Lung (tissue), 12 donors: ENCODE data around the gene OPCML. TPM values are rescaled to one million over a fixed set of nuclear protein-coding genes. Genes with fewer than 3 reads are reported as not detected.
A peak's percentile ranks its signal among the peaks of the same experiment; 100 is the strongest.

ENCODE experiments used
- ATAC-seq: fragments of 200-7000 bp; cut with Tn5 transposase; one replicate; pipeline ENCODE4 v1.9.1; 2020; ENCODE audit warnings: moderate number of reproducible peaks; ENCODE audit not compliant: insufficient read depth, low FRiP score
- DNase-seq, 3 donors: peaks; one replicate each; pipeline ENCODE4 v3.0.0-alpha.2; 2013 to 2017
- H3K27ac ChIP-seq, 2 donors: one replicate each; pipeline ENCODE4 v1.5.1; 2013; ENCODE audit warnings: mild to moderate bottlenecking in 2 of 2, moderate library complexity in 2 of 2, control low read depth in 1 of 2, inconsistent platforms in 1 of 2, low read depth in 1 of 2, low read length in 1 of 2
- H3K27me3 ChIP-seq, 3 donors: one replicate each; pipeline ENCODE4 v1.5.1; 2013; ENCODE audit warnings: low read length in 2 of 3; ENCODE audit not compliant: control insufficient read depth in 3 of 3, insufficient read depth in 3 of 3
- H3K36me3 ChIP-seq, 4 donors: one replicate each; pipeline ENCODE4 v1.5.1; 2013; ENCODE audit warnings: low read length in 4 of 4, mild to moderate bottlenecking in 1 of 4, moderate library complexity in 1 of 4; ENCODE audit not compliant: control insufficient read depth in 4 of 4, insufficient read depth in 4 of 4
- H3K4me1 ChIP-seq, 5 donors: one replicate each; pipeline ENCODE4 v1.5.1; 2013; ENCODE audit warnings: low read length in 5 of 5, mild to moderate bottlenecking in 2 of 5, moderate library complexity in 1 of 5; ENCODE audit not compliant: control insufficient read depth in 5 of 5, insufficient read depth in 5 of 5
- H3K4me3 ChIP-seq: one replicate; pipeline ENCODE4 v1.5.1; 2013; ENCODE audit warnings: mild to moderate bottlenecking, control low read depth, moderate library complexity
- H3K9ac ChIP-seq, 2 donors: one replicate each; pipeline ENCODE4 v1.5.1; 2013; ENCODE audit warnings: low read length in 2 of 2, control low read depth in 1 of 2; ENCODE audit not compliant: insufficient read depth in 1 of 2
- H3K9me3 ChIP-seq, 4 donors: one replicate each; pipeline ENCODE4 v1.5.1; 2013; ENCODE audit warnings: low read length in 3 of 4, mild to moderate bottlenecking in 1 of 4, moderate library complexity in 1 of 4; ENCODE audit not compliant: control insufficient read depth in 4 of 4, insufficient read depth in 3 of 4
- WGBS, 2 donors: extraction: QIAGEN DNeasy Blood & Tissue Kit; methylation state at CpG; one replicate each; pipeline ENCODE4 v1.1.7; 2013; 5-methylcytosine and 5-hydroxymethylcytosine counted together
- polyA plus RNA-seq, 2 donors: library from polyadenylated mRNA; stranded (reverse); fragments of 200-250 nt; gene quantifications; one replicate each; pipeline ENCODE4 v1.2.1, GENCODE V29; 2013
- total RNA-seq, 2 donors: library from RNA; depleted of rRNA in 1 of 2; stranded (reverse); fragments of >200 nt in 1 of 2; gene quantifications; one replicate each; pipeline ENCODE4 v1.2.1, GENCODE V29; 2014 to 2021
- TF ChIP-seq, protein P1 (sequence below): IDR thresholded peaks from 2 replicates; pipeline ENCODE4 v1.5.1; 2012; ENCODE audit warnings: mild to moderate bottlenecking; ENCODE audit errors: control extremely low read depth, extremely low read depth
- donor health status: control.
- donor health status: control.
- donor health status: Bipolar disorder and iron deficiency.
- donor health status: healthy.
- donor health status: DM: yes; HTN: yes; CAD: no.

OPCML gene
- total and polyA plus RNA-seq, 4 donors: 0.49 to 0.74 TPM; not detected in 2

GRCh38 chr11:133501643-133502539 lies 30.4 kb downstream of the OPCML start:
- Histone ChIP-seq H3K9me3 (peaks cover 0 to 3% (median 0%) of the 10 kb centered on the region in 4 donors), H3K27me3 (peaks cover 0 to 6% (median 4%) of the 10 kb centered on the region in 3 donors), H3K36me3 (no peaks in the 10 kb centered on the region), H3K4me1 (peaks cover 0 to 11% (median 3%) of the 10 kb centered on the region in 5 donors), H3K9ac (no peak overlapping the region), H3K4me3 (no peak overlapping the region), H3K27ac (no peak overlapping the region)
- DNase-seq: no peak
- peak; percentile 30 for ATAC-seq
- TF ChIP-seq, protein P1, sequence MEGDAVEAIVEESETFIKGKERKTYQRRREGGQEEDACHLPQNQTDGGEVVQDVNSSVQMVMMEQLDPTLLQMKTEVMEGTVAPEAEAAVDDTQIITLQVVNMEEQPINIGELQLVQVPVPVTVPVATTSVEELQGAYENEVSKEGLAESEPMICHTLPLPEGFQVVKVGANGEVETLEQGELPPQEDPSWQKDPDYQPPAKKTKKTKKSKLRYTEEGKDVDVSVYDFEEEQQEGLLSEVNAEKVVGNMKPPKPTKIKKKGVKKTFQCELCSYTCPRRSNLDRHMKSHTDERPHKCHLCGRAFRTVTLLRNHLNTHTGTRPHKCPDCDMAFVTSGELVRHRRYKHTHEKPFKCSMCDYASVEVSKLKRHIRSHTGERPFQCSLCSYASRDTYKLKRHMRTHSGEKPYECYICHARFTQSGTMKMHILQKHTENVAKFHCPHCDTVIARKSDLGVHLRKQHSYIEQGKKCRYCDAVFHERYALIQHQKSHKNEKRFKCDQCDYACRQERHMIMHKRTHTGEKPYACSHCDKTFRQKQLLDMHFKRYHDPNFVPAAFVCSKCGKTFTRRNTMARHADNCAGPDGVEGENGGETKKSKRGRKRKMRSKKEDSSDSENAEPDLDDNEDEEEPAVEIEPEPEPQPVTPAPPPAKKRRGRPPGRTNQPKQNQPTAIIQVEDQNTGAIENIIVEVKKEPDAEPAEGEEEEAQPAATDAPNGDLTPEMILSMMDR: no peak
- 43 to 54% methylated on average over 24 of the region's 24 CpGs for WGBS, 2 donors

- H3K36me3 ChIP-seq: no peaks in the 10 kb centered on the region
- H3K27ac ChIP-seq: no peak overlapping the region
- H3K9me3 ChIP-seq: peaks cover 0 to 3% (median 0%) of the 10 kb centered on the region in 4 donors
- DNase-seq (no peak), ATAC-seq (no peak)
- peaks cover 0 to 11% (median 3%) of the 10 kb centered on the region in 5 donors for H3K4me1 ChIP-seq
- H3K9ac ChIP-seq: no peak overlapping the region
- TF ChIP-seq, protein P1: no peak
- 72 to 82% methylated on average over 10 to 11 of the region's 11 CpGs for WGBS, 2 donors
- H3K27me3 ChIP-seq: peaks cover 0 to 6% (median 4%) of the 10 kb centered on the region in 3 donors
- no peak overlapping the region for H3K4me3 ChIP-seq
These were observed 31.4 kb downstream of the OPCML start for GRCh38 chr11:133500936-133501335.

GRCh38 chr11:133500435-133500834 lies 31.9 kb downstream of the OPCML start:
- H3K9me3 ChIP-seq: peaks cover 0 to 3% (median 0%) of the 10 kb centered on the region in 4 donors
- no peak for ATAC-seq
- H3K4me3 ChIP-seq: no peak overlapping the region
- no peak overlapping the region for H3K9ac ChIP-seq
- peaks cover 0 to 11% (median 3%) of the 10 kb centered on the region in 5 donors for H3K4me1 ChIP-seq
- H3K36me3 ChIP-seq: no peaks in the 10 kb centered on the region
- no peak for DNase-seq
- H3K27me3 ChIP-seq: peaks cover 0 to 6% (median 4%) of the 10 kb centered on the region in 3 donors
- TF ChIP-seq, protein P1: no peak
- WGBS, 2 donors: 65 to 66% methylated on average over 9 of the region's 9 CpGs
- no peak overlapping the region for H3K27ac ChIP-seq
